H1 (cell line): Measurements from ENCODE around the gene NOTCH2. TPM values are rescaled to one million over a fixed set of nuclear protein-coding genes. Genes with fewer than 3 reads are reported as not detected.

Source experiments
- CTCF ChIA-PET: fragments of 300-600 bp; sonication (Branson Sonifier 250); formaldehyde crosslinking; loops from one replicate; lab custom pipeline; 2021; ENCODE audit not compliant: partially characterized antibody; lab: Charles Lee
- POLR2A ChIA-PET: fragments of 300-600 bp; sonication (Branson Sonifier 250); formaldehyde crosslinking; loops from one replicate; lab custom pipeline; 2021; ENCODE audit warnings: inconsistent platforms; ENCODE audit not compliant: partially characterized antibody; lab: Charles Lee
- DNase-seq, 2 experiments: peaks; one replicate each; pipeline versions ENCODE4 v3.0.0 to v3.0.0-alpha.2; 2010 to 2022; ENCODE audit warnings: low spot score in 2 of 2, low read depth in 1 of 2, mixed read lengths in 1 of 2
- FAIRE-seq: peaks from 2 replicates; lab custom pipeline; 2011; peaks lifted over from hg19 to GRCh38; lab: Jason Lieb, UNC
- H2AFZ ChIP-seq: 2 replicates; pipeline ENCODE4 v1.8.1; 2012; ENCODE audit warnings: low read length, inconsistent platforms
- H2AK5ac ChIP-seq: 2 replicates; pipeline ENCODE4 v1.6.1; 2013; ENCODE audit warnings: low read depth, low read length
- H2BK120ac ChIP-seq: replicated peaks from 2 replicates; pipeline ENCODE3; 2013; ENCODE audit warnings: low read depth, low read length, inconsistent platforms
- H2BK12ac ChIP-seq: 2 replicates; pipeline ENCODE4 v1.6.1; 2013; ENCODE audit warnings: low read depth, low read length
- H2BK15ac ChIP-seq: 2 replicates; pipeline ENCODE4 v1.6.1; 2013; ENCODE audit warnings: low read length
- H2BK20ac ChIP-seq: 2 replicates; pipeline ENCODE4 v1.6.1; 2013; ENCODE audit warnings: low read length
- H2BK5ac ChIP-seq: 2 replicates; pipeline ENCODE4 v1.6.1; 2013; ENCODE audit warnings: low read depth, low read length
- H3K14ac ChIP-seq: 2 replicates; pipeline ENCODE4 v1.6.1; 2013; ENCODE audit warnings: inconsistent platforms; ENCODE audit not compliant: insufficient read length
- H3K18ac ChIP-seq: 2 replicates; pipeline ENCODE4 v1.6.1; 2013; ENCODE audit warnings: low read length; ENCODE audit errors: extremely low read depth
- H3K23ac ChIP-seq: 2 replicates; pipeline ENCODE4 v1.6.1; 2013; ENCODE audit warnings: inconsistent platforms; ENCODE audit not compliant: insufficient read length
- H3K23me2 ChIP-seq: 2 replicates; pipeline ENCODE4 v1.6.1; 2013; ENCODE audit warnings: low read depth, low read length
- H3K27ac ChIP-seq: 2 replicates; pipeline ENCODE4 v1.6.1; 2011; ENCODE audit warnings: low read depth, low read length, inconsistent platforms
- H3K27me3 ChIP-seq, 4 experiments: replicated peaks in 1 of 4; 1 replicate in 1 of 4; 2 replicates in 3 of 4; pipeline versions ENCODE4 v1.6.1 to v1.8.1; 2011 to 2013; ENCODE audit warnings: low read length in 3 of 4, mild to moderate bottlenecking in 3 of 4, inconsistent platforms in 2 of 4, mixed read lengths in 2 of 4, moderate library complexity in 1 of 4; ENCODE audit not compliant: control insufficient read depth in 3 of 4, insufficient read depth in 3 of 4; ENCODE audit errors: extremely low read depth in 1 of 4
- H3K36me3 ChIP-seq, 4 experiments: 2 replicates each; pipeline versions ENCODE4 v1.6.1 to v1.8.1; 2011 to 2013; ENCODE audit warnings: mild to moderate bottlenecking in 4 of 4, low read length in 3 of 4, moderate library complexity in 2 of 4, control low read depth in 1 of 4, inconsistent platforms in 1 of 4; ENCODE audit not compliant: insufficient read depth in 4 of 4, control insufficient read depth in 2 of 4
- H3K4ac ChIP-seq: replicated peaks from 2 replicates; pipeline ENCODE3; 2013; ENCODE audit warnings: low read length, low read depth, mixed read lengths, inconsistent platforms; ENCODE audit not compliant: insufficient read length
- H3K4me1 ChIP-seq, 4 experiments: replicated peaks in 1 of 4; 1 replicate in 1 of 4; 2 replicates in 3 of 4; pipeline versions ENCODE4 v1.6.1 to v1.8.1; 2011 to 2013; ENCODE audit warnings: low read length in 3 of 4, inconsistent platforms in 2 of 4, mixed read lengths in 1 of 4; ENCODE audit not compliant: insufficient read depth in 4 of 4, control insufficient read depth in 3 of 4
- H3K4me2 ChIP-seq, 2 experiments: 2 replicates each; pipeline versions ENCODE4 v1.6.1 to v1.8.1; 2011 to 2013; ENCODE audit warnings: low read depth in 2 of 2, low read length in 2 of 2, control low read depth in 1 of 2, inconsistent platforms in 1 of 2, mild to moderate bottlenecking in 1 of 2; ENCODE audit not compliant: insufficient read depth in 1 of 2
- H3K4me3 ChIP-seq, 4 experiments: fragments of 200-600, 300-600 bp in 1 of 4; sonication (generic), shearing (Covaris generic), sonication (Bioruptor Twin) in 1 of 4; 2 replicates each; pipeline versions ENCODE4 v1.5.1 to v1.8.1; 2011 to 2016; ENCODE audit warnings: low read length in 4 of 4, low read depth in 3 of 4, control low read depth in 2 of 4, inconsistent platforms in 2 of 4, mild to moderate bottlenecking in 2 of 4, mixed read lengths in 1 of 4, moderate library complexity in 1 of 4; ENCODE audit not compliant: insufficient read depth in 2 of 4; ENCODE audit errors: extremely low read depth in 1 of 4
- H3K56ac ChIP-seq: replicated peaks from 2 replicates; pipeline ENCODE3; 2013; ENCODE audit warnings: low read depth, mild to moderate bottlenecking, mixed read lengths, low read length, inconsistent platforms; ENCODE audit not compliant: insufficient read length
- H3K79me1 ChIP-seq: 2 replicates; pipeline ENCODE4 v1.6.1; 2013; ENCODE audit warnings: low read depth, low read length, control low read depth
- H3K79me2 ChIP-seq, 2 experiments: 2 replicates each; pipeline versions ENCODE4 v1.6.1 to v1.8.1; 2012 to 2013; ENCODE audit warnings: low read length in 2 of 2, mild to moderate bottlenecking in 2 of 2, inconsistent platforms in 1 of 2; ENCODE audit not compliant: insufficient read depth in 2 of 2, control insufficient read depth in 1 of 2
- H3K9ac ChIP-seq, 4 experiments: replicated peaks in 1 of 4; 1 replicate in 1 of 4; 2 replicates in 3 of 4; pipeline versions ENCODE4 v1.6.1 to v1.8.1; 2011 to 2013; ENCODE audit warnings: low read depth in 3 of 4, low read length in 3 of 4, control low read depth in 2 of 4, mild to moderate bottlenecking in 2 of 4, moderate library complexity in 2 of 4, inconsistent platforms in 1 of 4; ENCODE audit errors: extremely low read depth in 1 of 4
- H3K9me3 ChIP-seq, 2 experiments: 2 replicates each; pipeline versions ENCODE4 v1.6.1 to v1.8.1; 2012 to 2013; ENCODE audit warnings: mild to moderate bottlenecking in 2 of 2, moderate library complexity in 2 of 2, control low read depth in 1 of 2, inconsistent platforms in 1 of 2, low read depth in 1 of 2, low read length in 1 of 2, mixed read lengths in 1 of 2; ENCODE audit not compliant: insufficient read depth in 2 of 2
- H4K20me1 ChIP-seq, 2 experiments: replicated peaks in 1 of 2; 2 replicates each; pipeline versions ENCODE3 to v1.8.1; 2011 to 2013; ENCODE audit warnings: inconsistent platforms in 2 of 2, low read length in 2 of 2, mild to moderate bottlenecking in 1 of 2; ENCODE audit not compliant: insufficient read depth in 2 of 2, control insufficient read depth in 1 of 2
- H4K5ac ChIP-seq: 2 replicates; pipeline ENCODE4 v1.6.1; 2013; ENCODE audit warnings: low read length, low read depth, mixed read lengths, inconsistent platforms; ENCODE audit not compliant: insufficient read length
- H4K8ac ChIP-seq: 2 replicates; pipeline ENCODE4 v1.8.0; 2013; ENCODE audit warnings: mild to moderate bottlenecking, moderate library complexity, low read length, inconsistent platforms; ENCODE audit not compliant: insufficient read depth; ENCODE audit errors: extremely low read depth
- H4K91ac ChIP-seq: replicated peaks from 2 replicates; pipeline ENCODE3; 2013; ENCODE audit warnings: low read length, mixed read lengths, inconsistent platforms; ENCODE audit not compliant: insufficient read length
- ATF2 ChIP-seq: IDR thresholded peaks from 2 replicates; pipeline ENCODE4 v1.6.1; 2012; ENCODE audit warnings: low read length, inconsistent platforms
- CREB1 ChIP-seq: IDR thresholded peaks from 2 replicates; pipeline ENCODE4 v1.6.1; 2012; ENCODE audit warnings: inconsistent platforms
- POLR2AphosphoS5 ChIP-seq: IDR thresholded peaks from 2 replicates; pipeline ENCODE4 v1.6.1; 2011; ENCODE audit warnings: low read depth, low read length
- RFX5 ChIP-seq: IDR thresholded peaks from 2 replicates; pipeline ENCODE4 v1.6.1; 2011; ENCODE audit warnings: low read depth, low read length, improper control_type of control experiment, borderline replicate concordance
- TBP ChIP-seq: IDR thresholded peaks from 2 replicates; pipeline ENCODE4 v1.6.1; 2011; ENCODE audit warnings: low read depth, low read length, improper control_type of control experiment
- USF2 ChIP-seq: IDR thresholded peaks from 2 replicates; pipeline ENCODE4 v1.6.1; 2011; ENCODE audit warnings: low read length, improper control_type of control experiment
- WGBS, 2 experiments: shearing (Covaris generic) in 1 of 2; methylation state at CpG; one replicate each; pipeline versions ENCODE4 v1.1.6 to v1.1.7; 2013 to 2015; ENCODE audit warnings: low lambda C conversion rate in 2 of 2, mixed read lengths in 2 of 2, inconsistent platforms in 1 of 2, low coverage in 1 of 2, missing lambda C conversion rate in 1 of 2; ENCODE audit not compliant: insufficient replicate concordance in 2 of 2, insufficient coverage in 1 of 2, insufficient read length in 1 of 2; ENCODE audit errors: extremely low coverage in 1 of 2, missing lambda C conversion rate in 1 of 2; 5-methylcytosine and 5-hydroxymethylcytosine counted together
- polyA plus RNA-seq, 7 experiments: library from polyadenylated mRNA; depleted of rRNA in 3 of 7; stranded (reverse) in 5 of 7; unstranded in 2 of 7; fragments of >200 nt in 5 of 7; fragments of 200-250 nt in 2 of 7; gene quantifications; 1 replicate in 5 of 7; 2 replicates in 1 of 7; 4 replicates in 1 of 7; pipeline versions ENCODE4 v1.2.1 to v1.2.3, GENCODE V29; 2011 to 2013; ENCODE audit warnings: missing spikeins in 2 of 7, mixed read lengths in 2 of 7
- total RNA-seq: library from RNA; stranded (reverse); fragmentation: NEBNext Ultra II Directional; extraction: Animal tissue kit (Norgen Biotek cat#: 25700); gene quantifications from 2 replicates; pipeline ENCODE4 v1.2.1, GENCODE V29; 2021

The NOTCH2 gene
- total and polyA plus RNA-seq, 2 of the 8 experiments (the other 6 are each of a cell fraction or from before 2014, with no cell fraction given), result 17.7 to 63.0 TPM

GRCh38 chr1:119866451-119866850 lies 203.0 kb downstream of the NOTCH2 start:
- H4K5ac ChIP-seq, result no peak overlapping the region
- no peaks in the 10 kb centered on the region for H3K79me2 ChIP-seq
- no peak overlapping the region for H4K91ac ChIP-seq
- H2AK5ac ChIP-seq, result no peak overlapping the region
- H4K8ac ChIP-seq, result no peak overlapping the region
- H2BK120ac ChIP-seq, result no peak overlapping the region
- no peak overlapping the region for H2BK20ac ChIP-seq
- WGBS, 2 experiments, result 88% methylated on average over 3 of the region's 3 CpGs; no CpG with 5 or more reads in 1 of the 2 experiments
- no peak overlapping the region for H3K4ac ChIP-seq
- H3K9ac ChIP-seq, result no peak overlapping the region
- H4K20me1 ChIP-seq, result no peaks in the 10 kb centered on the region
- no peak for FAIRE-seq
- H3K36me3 ChIP-seq, result no peaks in the 10 kb centered on the region
- CTCF ChIA-PET, result interaction anchor here (0.6 to 2.2 kb wide), 5 partner anchors 12 to 58 kb away, joined by 3 to 9 read pairs (median 3); no protein-coding TSS in a partner anchor
- no peak overlapping the region for H2BK5ac ChIP-seq
- POLR2A ChIA-PET, result no interaction called here
- no peak overlapping the region for H3K4me3 ChIP-seq
- no peak overlapping the region for H3K18ac ChIP-seq
- H2AFZ ChIP-seq, result no peak overlapping the region
- no peaks in the 10 kb centered on the region for H3K79me1 ChIP-seq
- H3K23me2 ChIP-seq, result no peaks in the 10 kb centered on the region
- H3K27ac ChIP-seq, result no peak overlapping the region
- no peak overlapping the region for H3K56ac ChIP-seq
- H3K4me1 ChIP-seq, result no peaks in the 10 kb centered on the region
- H2BK15ac ChIP-seq, result no peak overlapping the region
- H3K4me2 ChIP-seq, result no peak overlapping the region
- no peaks in the 10 kb centered on the region for H3K9me3 ChIP-seq
- no peak overlapping the region for H3K23ac ChIP-seq
- H3K27me3 ChIP-seq, result no peaks in the 10 kb centered on the region
- no peak overlapping the region for H3K14ac ChIP-seq
- no peak overlapping the region for H2BK12ac ChIP-seq
- no peak for DNase-seq
- TF ChIP-seq CREB1, result no peak
- TF ChIP-seq POLR2AphosphoS5, result no peak
- no peak for TF ChIP-seq TBP
- no peak for TF ChIP-seq ATF2
- TF ChIP-seq USF2, result no peak
- TF ChIP-seq RFX5, result no peak
